ENCODE data around the gene LIN37.

GRCh38 chr19:35713904-35714495, 34.4 kb upstream of the LIN37 start:
- no peak for TF ChIP-seq CEBPB (IDR thresholded peaks at IDR 0.05; ENCODE audit: low read depth)
- no peak for TF ChIP-seq EZH2phosphoT487 (IDR thresholded peaks at IDR 0.05; ENCODE audit: borderline replicate concordance)
- no peak for TF ChIP-seq POLR2AphosphoS5 (IDR thresholded peaks at IDR 0.05; ENCODE audit: low read depth, low read length)
- no peak for TF ChIP-seq SIN3A (IDR thresholded peaks at IDR 0.05; ENCODE audit: low read depth)
- no peak for TF ChIP-seq REST (IDR thresholded peaks at IDR 0.05; ENCODE audit: low read depth)
- TF ChIP-seq SP1 (IDR thresholded peaks at IDR 0.05; ENCODE audit: low read depth): no peak
- TF ChIP-seq MAX (IDR thresholded peaks at IDR 0.05): no peak
- no peak for TF ChIP-seq CTCF (IDR thresholded peaks at IDR 0.05 in 2 of 3, conservative IDR thresholded peaks at IDR 0.05 in 1 of 3; ENCODE audit: borderline replicate concordance in 1 of 3, insufficient read depth in 1 of 3, low read depth in 2 of 3, low read length in 2 of 3)
- TF ChIP-seq EZH2 (IDR thresholded peaks at IDR 0.05): no peak
- no peak for TF ChIP-seq CBX3 (IDR thresholded peaks at IDR 0.05; ENCODE audit: low read depth)
- no peak for TF ChIP-seq ZNF274 (IDR thresholded peaks at IDR 0.05; ENCODE audit: low read depth, low read length)
- no peak for TF ChIP-seq POLR2A (IDR thresholded peaks at IDR 0.05; ENCODE audit: borderline replicate concordance, extremely low read depth, insufficient read depth, insufficient read length)
- TF ChIP-seq JUND (IDR thresholded peaks at IDR 0.05): no peak

Measured in HCT116 (cell line).